ENCODE measurements around the gene FLNB.

DNA sequence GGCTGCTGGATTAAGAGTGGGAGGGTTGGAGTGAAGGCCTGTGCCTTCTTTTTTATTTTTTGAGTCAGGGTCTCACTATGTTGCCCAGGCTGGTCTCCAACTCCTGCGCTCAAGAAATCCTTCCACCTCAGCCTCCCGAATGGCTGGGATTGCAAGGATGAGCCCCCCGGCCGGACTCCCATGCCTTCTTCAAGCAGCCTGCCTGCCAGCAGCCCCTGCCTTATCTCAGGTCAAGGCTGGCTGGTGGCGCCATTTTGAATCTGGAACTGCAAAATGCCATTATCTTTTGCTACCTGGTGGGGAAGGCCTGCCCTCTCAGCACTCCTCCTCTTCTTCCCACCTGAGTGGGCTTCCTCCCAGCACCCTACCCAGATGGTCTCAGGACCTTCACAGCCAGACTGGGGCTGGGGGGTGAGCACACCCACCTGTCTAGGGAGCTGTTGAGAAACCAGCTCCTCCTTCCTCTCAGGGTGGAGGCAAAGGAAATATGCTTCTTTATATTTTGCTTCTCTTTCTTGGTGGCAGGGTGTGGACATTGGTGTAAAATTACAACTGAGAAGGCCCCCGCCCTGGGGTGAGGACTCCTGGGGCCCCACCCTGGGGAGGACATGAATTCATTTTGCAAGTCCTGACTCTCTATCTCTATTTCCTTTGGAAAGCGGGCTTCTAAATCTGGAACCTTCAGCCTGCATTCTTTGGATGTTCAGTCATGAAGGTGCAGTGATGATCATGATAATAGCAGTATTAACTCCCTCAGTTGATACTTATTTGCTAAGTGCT lies 7.7 kb upstream of the FLNB start:
- TF ChIP-seq, protein P1, sequence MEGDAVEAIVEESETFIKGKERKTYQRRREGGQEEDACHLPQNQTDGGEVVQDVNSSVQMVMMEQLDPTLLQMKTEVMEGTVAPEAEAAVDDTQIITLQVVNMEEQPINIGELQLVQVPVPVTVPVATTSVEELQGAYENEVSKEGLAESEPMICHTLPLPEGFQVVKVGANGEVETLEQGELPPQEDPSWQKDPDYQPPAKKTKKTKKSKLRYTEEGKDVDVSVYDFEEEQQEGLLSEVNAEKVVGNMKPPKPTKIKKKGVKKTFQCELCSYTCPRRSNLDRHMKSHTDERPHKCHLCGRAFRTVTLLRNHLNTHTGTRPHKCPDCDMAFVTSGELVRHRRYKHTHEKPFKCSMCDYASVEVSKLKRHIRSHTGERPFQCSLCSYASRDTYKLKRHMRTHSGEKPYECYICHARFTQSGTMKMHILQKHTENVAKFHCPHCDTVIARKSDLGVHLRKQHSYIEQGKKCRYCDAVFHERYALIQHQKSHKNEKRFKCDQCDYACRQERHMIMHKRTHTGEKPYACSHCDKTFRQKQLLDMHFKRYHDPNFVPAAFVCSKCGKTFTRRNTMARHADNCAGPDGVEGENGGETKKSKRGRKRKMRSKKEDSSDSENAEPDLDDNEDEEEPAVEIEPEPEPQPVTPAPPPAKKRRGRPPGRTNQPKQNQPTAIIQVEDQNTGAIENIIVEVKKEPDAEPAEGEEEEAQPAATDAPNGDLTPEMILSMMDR (IDR thresholded peaks at IDR 0.05; ENCODE audit: low read length) = no peak
- no peak for TF ChIP-seq EZH2 (IDR thresholded peaks at IDR 0.05; ENCODE audit: borderline replicate concordance, low read length)
